Nephron progenitor cell (in vitro differentiated cells): ENCODE data around the gene CRYBG2.

Source experiments
- DNase-seq: peaks from one replicate; pipeline ENCODE4 v3.0.0; 2021
- H3K27ac Mint-ChIP-seq: 2 replicates; pipeline ENCODE4 v1.8.0; 2021; ENCODE audit warnings: mild to moderate bottlenecking, moderate library complexity, mixed read lengths
- H3K27me3 Mint-ChIP-seq: 2 replicates; pipeline ENCODE4 v1.8.0; 2021; ENCODE audit warnings: mild to moderate bottlenecking, low read depth, mixed read lengths; ENCODE audit not compliant: poor library complexity
- H3K36me3 Mint-ChIP-seq: 2 replicates; pipeline ENCODE4 v1.8.0; 2021; ENCODE audit warnings: low read depth, mixed read lengths
- H3K4me1 Mint-ChIP-seq: 2 replicates; pipeline ENCODE4 v1.8.0; 2021; ENCODE audit warnings: mixed read lengths
- H3K4me3 Mint-ChIP-seq: 2 replicates; pipeline ENCODE4 v1.8.0; 2021; ENCODE audit warnings: mild to moderate bottlenecking, moderate library complexity, mixed read lengths
- H3K9me3 Mint-ChIP-seq: 2 replicates; pipeline ENCODE4 v1.8.0; 2021; ENCODE audit warnings: mild to moderate bottlenecking, moderate library complexity, mixed read lengths
- TF ChIP-seq, protein P1 (sequence below): fragments of 200-600 bp; sonication (generic); IDR thresholded peaks from 2 replicates; pipeline ENCODE4 v1.5.0; 2021; ENCODE audit warnings: antibody characterized with exemption

Gene CRYBG2

DNA sequence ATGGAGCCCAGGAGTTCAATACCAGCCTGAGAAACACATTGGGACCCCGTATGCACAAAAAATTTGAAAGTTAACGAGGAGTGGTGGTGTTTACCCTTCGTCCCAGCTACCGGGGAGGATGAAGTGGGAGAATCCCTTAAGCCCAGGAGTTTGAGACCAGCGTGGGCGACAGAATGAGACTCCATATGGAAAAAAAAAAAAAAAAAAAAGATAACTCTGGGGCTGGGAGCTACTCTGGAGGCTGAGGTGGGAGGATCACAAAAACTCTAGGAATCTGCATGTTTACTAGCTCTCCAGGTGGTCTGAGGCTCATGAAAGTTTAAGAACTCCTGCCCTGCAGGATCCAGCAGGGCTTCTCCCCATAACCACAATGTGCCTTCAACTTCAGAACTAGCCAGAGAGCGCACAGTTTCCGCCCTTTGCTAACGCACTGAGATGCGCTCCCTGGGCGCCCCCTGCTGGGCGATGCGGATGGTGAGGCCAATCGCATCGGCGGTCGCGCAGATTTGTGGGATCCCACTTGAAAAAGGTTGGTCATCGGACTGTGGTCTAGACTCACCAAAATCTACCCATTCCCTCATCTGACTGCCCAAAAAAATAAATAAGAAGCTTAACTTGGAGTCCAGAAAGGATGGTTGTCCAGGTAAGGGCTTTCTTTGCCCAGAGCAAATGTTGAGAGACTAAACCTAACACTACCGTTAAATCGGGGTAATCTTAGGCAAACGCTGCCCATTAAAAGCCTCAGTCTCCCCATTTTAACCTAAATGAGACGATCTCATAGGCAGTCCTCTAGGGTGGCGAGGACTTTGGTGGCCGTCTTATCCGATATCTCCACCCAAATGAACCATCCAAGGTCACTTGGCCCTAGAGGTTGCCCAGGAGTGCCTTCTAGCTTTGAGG is 9.9 kb upstream of the CRYBG2 start:
- Mint-ChIP-seq H3K27ac (no peak overlapping the region), H3K36me3 (no peaks in the 10 kb centered on the region), H3K9me3 (no peaks in the 10 kb centered on the region), H3K4me3 (no peak overlapping the region), H3K4me1 (peaks cover 24% of the 10 kb centered on the region), H3K27me3 (peaks cover 69% of the 10 kb centered on the region)
- TF ChIP-seq, protein P1, sequence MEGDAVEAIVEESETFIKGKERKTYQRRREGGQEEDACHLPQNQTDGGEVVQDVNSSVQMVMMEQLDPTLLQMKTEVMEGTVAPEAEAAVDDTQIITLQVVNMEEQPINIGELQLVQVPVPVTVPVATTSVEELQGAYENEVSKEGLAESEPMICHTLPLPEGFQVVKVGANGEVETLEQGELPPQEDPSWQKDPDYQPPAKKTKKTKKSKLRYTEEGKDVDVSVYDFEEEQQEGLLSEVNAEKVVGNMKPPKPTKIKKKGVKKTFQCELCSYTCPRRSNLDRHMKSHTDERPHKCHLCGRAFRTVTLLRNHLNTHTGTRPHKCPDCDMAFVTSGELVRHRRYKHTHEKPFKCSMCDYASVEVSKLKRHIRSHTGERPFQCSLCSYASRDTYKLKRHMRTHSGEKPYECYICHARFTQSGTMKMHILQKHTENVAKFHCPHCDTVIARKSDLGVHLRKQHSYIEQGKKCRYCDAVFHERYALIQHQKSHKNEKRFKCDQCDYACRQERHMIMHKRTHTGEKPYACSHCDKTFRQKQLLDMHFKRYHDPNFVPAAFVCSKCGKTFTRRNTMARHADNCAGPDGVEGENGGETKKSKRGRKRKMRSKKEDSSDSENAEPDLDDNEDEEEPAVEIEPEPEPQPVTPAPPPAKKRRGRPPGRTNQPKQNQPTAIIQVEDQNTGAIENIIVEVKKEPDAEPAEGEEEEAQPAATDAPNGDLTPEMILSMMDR: peak; percentile 97
- peak; percentile 95 for DNase-seq

GRCh38 chr1:26362331-26362730 is 8.4 kb upstream of the CRYBG2 start:
- peaks cover 75% of the 10 kb centered on the region for H3K27me3 Mint-ChIP-seq
- peaks cover 29% of the 10 kb centered on the region for H3K4me1 Mint-ChIP-seq

DNA sequence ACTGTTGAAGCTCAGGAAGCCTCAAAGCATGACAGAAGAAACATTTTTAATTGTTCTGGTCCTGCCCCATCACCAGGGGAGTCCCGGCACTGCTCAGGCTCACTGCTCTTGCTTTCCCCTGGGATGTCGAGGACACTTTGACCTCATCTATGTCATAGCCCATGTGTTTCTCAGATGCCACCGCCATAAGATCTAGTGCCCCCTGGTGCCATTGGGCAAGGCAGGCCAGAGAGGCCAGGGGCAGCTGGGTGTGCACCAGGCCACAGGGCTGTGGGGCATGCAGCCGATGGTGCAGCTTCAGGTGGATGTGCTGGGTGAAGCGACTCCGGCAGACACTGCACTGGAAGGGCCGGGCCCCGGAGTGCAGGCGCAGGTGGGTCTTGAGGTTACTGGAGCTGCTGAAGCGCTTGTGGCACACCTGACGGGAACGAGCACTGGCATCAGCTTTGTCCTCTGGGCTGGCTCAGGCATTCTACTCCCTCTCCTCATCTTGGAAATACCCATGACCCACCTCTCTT is 7.7 kb upstream of the CRYBG2 start:
- DNase-seq: no peak
- peaks cover 33% of the 10 kb centered on the region for H3K4me1 Mint-ChIP-seq
- H3K4me3 Mint-ChIP-seq: no peak overlapping the region
- no peak overlapping the region for H3K27ac Mint-ChIP-seq
- no peaks in the 10 kb centered on the region for H3K9me3 Mint-ChIP-seq
- TF ChIP-seq, protein P1: no peak
- H3K36me3 Mint-ChIP-seq: no peaks in the 10 kb centered on the region
- peaks cover 73% of the 10 kb centered on the region for H3K27me3 Mint-ChIP-seq

More at GRCh38 chr1:26362331-26362730, 8.4 kb upstream of the CRYBG2 start:
- DNase-seq: no peak
- TF ChIP-seq, protein P1: no peak
- H3K36me3 Mint-ChIP-seq: no peaks in the 10 kb centered on the region
- H3K9me3 Mint-ChIP-seq: no peaks in the 10 kb centered on the region
- no peak overlapping the region for H3K27ac Mint-ChIP-seq
- no peak overlapping the region for H3K4me3 Mint-ChIP-seq

GRCh38 chr1:26360807-26361604 is 7.1 kb upstream of the CRYBG2 start:
- no peaks in the 10 kb centered on the region for H3K36me3 Mint-ChIP-seq
- DNase-seq: no peak

GRCh38 chr1:26359981-26360806 is 6.3 kb upstream of the CRYBG2 start:
- peak; percentile 68 for DNase-seq
- Mint-ChIP-seq H3K36me3 (no peaks in the 10 kb centered on the region), H3K9me3 (no peaks in the 10 kb centered on the region), H3K4me1 (peaks cover 40% of the 10 kb centered on the region), H3K4me3 (peak overlapping the region; percentile 78), H3K27ac (no peak overlapping the region), H3K27me3 (peaks cover 71% of the 10 kb centered on the region)
- TF ChIP-seq, protein P1: no peak

More at GRCh38 chr1:26360807-26361604, 7.1 kb upstream of the CRYBG2 start:
- Mint-ChIP-seq H3K27me3 (peaks cover 73% of the 10 kb centered on the region), H3K9me3 (no peaks in the 10 kb centered on the region), H3K4me1 (peaks cover 34% of the 10 kb centered on the region), H3K27ac (no peak overlapping the region), H3K4me3 (peak overlapping the region; percentile 78)
- TF ChIP-seq, protein P1: no peak
